ENCODE data around the gene MAFG. TPM values are rescaled to one million over a fixed set of nuclear protein-coding genes. Genes with fewer than 3 reads are reported as not detected.

MAFG gene
- total and polyA plus RNA-seq, 2 of the 13 experiments (the other 11 are each of a cell fraction or from before 2014, with no cell fraction given), result 14.5 to 20.0 TPM

DNA sequence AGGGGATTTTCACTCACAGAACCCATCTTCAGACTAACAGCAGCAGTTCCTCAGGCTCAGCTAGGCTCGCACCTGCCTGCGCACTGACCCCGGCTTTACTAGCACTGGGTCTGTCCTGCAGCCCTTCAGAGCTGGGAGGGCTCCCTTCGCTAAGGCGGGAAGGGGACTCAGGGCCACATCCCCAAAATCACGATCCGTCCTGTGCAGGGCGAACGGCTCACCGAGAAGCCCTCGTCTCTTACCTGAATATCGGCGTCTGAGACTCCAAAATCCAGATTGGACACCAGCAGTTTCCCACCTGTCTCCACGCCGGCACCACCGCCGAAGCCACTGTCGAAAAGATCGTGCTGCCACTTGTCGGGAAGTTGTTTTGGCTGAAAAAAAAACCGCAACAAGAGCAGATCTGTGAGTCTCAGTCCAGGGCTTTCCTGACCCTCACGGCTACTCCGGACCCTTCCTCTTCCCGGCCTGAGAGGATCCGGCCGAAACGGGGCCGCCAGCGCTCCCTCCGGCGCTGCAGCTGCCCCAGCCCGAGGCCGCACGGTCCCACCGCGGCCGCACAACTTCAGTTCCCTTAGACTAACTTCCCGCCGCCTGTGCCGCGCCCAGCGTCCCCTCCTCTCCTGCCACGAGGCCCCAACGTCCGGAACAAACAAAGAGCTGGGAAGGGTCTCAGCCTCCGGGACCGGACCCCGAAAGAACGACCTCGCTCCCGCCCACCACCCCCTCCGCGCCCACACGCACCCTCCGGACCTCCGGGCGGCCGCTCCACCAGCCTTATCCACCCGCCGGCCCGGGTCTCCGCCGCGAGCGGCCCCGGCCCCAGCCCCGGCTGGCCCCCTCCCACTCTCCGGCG, 36.9 kb downstream of the MAFG start (continued):
- TF ChIP-seq, protein P1, sequence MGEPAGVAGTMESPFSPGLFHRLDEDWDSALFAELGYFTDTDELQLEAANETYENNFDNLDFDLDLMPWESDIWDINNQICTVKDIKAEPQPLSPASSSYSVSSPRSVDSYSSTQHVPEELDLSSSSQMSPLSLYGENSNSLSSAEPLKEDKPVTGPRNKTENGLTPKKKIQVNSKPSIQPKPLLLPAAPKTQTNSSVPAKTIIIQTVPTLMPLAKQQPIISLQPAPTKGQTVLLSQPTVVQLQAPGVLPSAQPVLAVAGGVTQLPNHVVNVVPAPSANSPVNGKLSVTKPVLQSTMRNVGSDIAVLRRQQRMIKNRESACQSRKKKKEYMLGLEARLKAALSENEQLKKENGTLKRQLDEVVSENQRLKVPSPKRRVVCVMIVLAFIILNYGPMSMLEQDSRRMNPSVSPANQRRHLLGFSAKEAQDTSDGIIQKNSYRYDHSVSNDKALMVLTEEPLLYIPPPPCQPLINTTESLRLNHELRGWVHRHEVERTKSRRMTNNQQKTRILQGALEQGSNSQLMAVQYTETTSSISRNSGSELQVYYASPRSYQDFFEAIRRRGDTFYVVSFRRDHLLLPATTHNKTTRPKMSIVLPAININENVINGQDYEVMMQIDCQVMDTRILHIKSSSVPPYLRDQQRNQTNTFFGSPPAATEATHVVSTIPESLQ (CRISPR knock-in tag; conservative IDR thresholded peaks at IDR 0.05), result no peak
- TF ChIP-seq HOXA7 (CRISPR knock-in tag; IDR thresholded peaks at IDR 0.05) (no peak), NFYB (CRISPR knock-in tag; IDR thresholded peaks at IDR 0.05) (no peak), ZNF232 (CRISPR knock-in tag; IDR thresholded peaks at IDR 0.05; ENCODE audit: borderline replicate concordance) (no peak), ZNF367 (CRISPR knock-in tag; IDR thresholded peaks at IDR 0.05; ENCODE audit: borderline replicate concordance) (no peak), KLF12 (CRISPR knock-in tag; IDR thresholded peaks at IDR 0.05; ENCODE audit: borderline replicate concordance) (no peak), SP140L (CRISPR knock-in tag; IDR thresholded peaks at IDR 0.05; ENCODE audit: borderline replicate concordance) (no peak), MTF1 (CRISPR knock-in tag; IDR thresholded peaks at IDR 0.05) (no peak), NFE2L2 (IDR thresholded peaks at IDR 0.05; ENCODE audit: low read length) (no peak), IKZF1 (IDR thresholded peaks at IDR 0.05) (no peak), REPIN1 (CRISPR knock-in tag; IDR thresholded peaks at IDR 0.05; ENCODE audit: borderline replicate concordance, low read depth) (no peak), RBM22 (optimal IDR thresholded peaks at IDR 0.05; ENCODE audit: low read length) (no peak), SOX13 (IDR thresholded peaks at IDR 0.05) (no peak), SOX13 (CRISPR knock-in tag; conservative IDR thresholded peaks at IDR 0.05 in 1 of 2, IDR thresholded peaks at IDR 0.05 in 1 of 2) (no peak), XBP1 (CRISPR knock-in tag; IDR thresholded peaks at IDR 0.05) (no peak)
- TF ChIP-seq, protein P2, sequence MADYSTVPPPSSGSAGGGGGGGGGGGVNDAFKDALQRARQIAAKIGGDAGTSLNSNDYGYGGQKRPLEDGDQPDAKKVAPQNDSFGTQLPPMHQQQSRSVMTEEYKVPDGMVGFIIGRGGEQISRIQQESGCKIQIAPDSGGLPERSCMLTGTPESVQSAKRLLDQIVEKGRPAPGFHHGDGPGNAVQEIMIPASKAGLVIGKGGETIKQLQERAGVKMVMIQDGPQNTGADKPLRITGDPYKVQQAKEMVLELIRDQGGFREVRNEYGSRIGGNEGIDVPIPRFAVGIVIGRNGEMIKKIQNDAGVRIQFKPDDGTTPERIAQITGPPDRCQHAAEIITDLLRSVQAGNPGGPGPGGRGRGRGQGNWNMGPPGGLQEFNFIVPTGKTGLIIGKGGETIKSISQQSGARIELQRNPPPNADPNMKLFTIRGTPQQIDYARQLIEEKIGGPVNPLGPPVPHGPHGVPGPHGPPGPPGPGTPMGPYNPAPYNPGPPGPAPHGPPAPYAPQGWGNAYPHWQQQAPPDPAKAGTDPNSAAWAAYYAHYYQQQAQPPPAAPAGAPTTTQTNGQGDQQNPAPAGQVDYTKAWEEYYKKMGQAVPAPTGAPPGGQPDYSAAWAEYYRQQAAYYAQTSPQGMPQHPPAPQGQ (CRISPR knock-in tag; IDR thresholded peaks at IDR 0.05; ENCODE audit: borderline replicate concordance), result no peak
- TF ChIP-seq, protein P3, sequence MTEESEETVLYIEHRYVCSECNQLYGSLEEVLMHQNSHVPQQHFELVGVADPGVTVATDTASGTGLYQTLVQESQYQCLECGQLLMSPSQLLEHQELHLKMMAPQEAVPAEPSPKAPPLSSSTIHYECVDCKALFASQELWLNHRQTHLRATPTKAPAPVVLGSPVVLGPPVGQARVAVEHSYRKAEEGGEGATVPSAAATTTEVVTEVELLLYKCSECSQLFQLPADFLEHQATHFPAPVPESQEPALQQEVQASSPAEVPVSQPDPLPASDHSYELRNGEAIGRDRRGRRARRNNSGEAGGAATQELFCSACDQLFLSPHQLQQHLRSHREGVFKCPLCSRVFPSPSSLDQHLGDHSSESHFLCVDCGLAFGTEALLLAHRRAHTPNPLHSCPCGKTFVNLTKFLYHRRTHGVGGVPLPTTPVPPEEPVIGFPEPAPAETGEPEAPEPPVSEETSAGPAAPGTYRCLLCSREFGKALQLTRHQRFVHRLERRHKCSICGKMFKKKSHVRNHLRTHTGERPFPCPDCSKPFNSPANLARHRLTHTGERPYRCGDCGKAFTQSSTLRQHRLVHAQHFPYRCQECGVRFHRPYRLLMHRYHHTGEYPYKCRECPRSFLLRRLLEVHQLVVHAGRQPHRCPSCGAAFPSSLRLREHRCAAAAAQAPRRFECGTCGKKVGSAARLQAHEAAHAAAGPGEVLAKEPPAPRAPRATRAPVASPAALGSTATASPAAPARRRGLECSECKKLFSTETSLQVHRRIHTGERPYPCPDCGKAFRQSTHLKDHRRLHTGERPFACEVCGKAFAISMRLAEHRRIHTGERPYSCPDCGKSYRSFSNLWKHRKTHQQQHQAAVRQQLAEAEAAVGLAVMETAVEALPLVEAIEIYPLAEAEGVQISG (CRISPR knock-in tag; IDR thresholded peaks at IDR 0.05), result no peak
- TF ChIP-seq, protein P4, sequence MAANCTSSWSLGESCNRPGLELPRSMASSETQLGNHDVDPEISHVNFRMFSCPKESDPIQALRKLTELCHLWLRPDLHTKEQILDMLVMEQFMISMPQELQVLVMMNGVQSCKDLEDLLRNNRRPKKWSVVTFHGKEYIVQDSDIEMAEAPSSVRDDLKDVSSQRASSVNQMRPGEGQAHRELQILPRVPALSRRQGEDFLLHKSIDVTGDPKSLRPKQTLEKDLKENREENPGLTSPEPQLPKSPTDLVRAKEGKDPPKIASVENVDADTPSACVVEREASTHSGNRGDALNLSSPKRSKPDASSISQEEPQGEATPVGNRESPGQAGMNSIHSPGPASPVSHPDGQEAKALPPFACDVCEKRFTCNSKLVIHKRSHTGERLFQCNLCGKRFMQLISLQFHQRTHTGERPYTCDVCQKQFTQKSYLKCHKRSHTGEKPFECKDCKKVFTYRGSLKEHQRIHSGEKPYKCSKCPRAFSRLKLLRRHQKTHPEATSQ (CRISPR knock-in tag; IDR thresholded peaks at IDR 0.05; ENCODE audit: borderline replicate concordance), result no peak

Measured in HepG2 (cell line).